HUDEP-2 (cell line): ENCODE data around the gene ACP4.

ENCODE experiments used
- DNase-seq, 76 experiments: peaks; one replicate each; lab custom pipeline; 2025; ENCODE audit not compliant: unreplicated experiment in 76 of 76; lab: John Stamatoyannopoulos, UW

The ACP4 gene

GRCh38 chr19:50820549-50821247, 30.5 kb downstream of the ACP4 start:
- DNase-seq, result peak in 7 of 76 experiments; percentile 9 to 41 (median 21)

DNA sequence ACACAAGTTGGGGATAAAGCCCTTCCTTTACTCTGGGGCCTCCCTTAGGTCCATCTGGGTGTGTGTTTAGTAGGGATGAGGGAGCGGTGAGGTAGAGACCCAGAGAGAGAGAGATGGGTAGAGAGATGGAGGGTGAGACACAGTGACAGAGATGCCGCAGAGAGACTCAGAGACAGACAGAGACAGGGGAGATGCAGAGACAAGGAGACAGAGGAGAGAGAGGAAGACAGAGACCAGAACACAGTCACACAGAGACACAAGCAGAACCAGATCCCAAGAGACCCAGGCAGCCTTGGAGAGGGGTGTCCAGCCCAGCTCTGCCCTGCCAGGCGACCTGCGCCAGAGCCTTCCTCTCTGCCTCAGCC, 31.0 kb downstream of the ACP4 start:
- DNase-seq, result no peak

DNA sequence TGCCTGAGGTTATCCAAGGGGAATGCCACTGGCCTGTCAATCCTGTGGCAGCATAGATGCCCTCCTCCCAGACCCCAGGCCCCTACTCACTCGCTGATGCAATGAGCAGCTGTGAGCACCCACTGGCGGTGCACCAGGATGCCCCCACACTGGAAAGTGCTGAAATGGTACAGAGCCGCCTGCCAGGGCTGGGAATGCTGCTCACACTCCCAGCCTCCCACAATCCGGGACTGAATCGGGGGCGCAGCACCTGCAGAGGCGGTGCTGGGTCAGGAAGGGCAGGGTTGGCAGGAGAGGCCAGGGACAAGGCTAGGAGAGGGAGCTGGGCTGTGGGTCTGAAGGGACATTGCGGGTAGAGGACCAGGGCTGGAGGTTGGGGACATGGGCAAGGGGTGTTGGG, 31.4 kb downstream of the ACP4 start:
- no peak for DNase-seq

- no peak for DNase-seq
Observed at GRCh38 chr19:50822661-50823208, 32.5 kb downstream of the ACP4 start.

- DNase-seq, result peak in 16 of 76 experiments; percentile 10 to 59 (median 30)
Observed at GRCh38 chr19:50823389-50824042, 33.3 kb downstream of the ACP4 start, which contains the start of gene KLK1. Gene KLK1, minus strand, starts transcription at chr19:50823787. Its CDS starts 39 bp downstream, at chr19:50823748.

DNA sequence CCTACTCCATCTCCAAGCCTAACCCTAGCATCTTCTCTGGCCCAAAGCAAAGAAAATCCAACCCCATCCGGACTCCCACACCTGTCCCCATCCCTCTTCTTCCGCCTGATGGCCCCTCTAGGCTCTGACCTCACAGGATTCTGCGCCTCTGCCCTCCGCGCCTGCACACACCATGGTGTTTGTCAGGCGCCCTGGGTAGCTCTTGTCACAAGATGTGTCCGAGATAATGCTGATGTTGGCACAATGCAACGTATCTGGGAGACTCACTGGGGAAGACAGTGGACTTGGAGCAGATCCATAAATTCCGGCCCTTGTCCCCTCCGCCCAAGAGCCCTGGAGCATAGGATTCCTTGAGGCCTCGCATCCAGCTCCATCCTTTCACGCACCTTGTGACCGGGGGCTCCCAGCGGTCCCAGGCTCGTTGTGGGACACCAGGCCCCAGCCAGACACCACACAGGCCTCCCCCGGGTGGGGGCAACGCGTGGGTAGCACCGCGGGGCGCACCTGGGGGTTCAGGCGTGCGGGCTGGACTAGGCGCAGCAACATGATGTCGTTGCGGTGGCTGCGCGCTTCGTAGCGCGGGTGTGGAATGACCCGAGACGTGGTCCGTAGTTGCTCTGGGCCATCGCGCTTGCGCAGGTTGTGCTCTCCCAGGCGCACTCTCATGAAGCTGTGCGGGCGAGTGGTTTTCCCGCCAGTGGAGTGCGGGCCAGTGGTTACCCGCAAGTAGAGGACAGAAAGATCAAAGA, 36.5 kb downstream of the ACP4 start:
- DNase-seq, result no peak

DNA sequence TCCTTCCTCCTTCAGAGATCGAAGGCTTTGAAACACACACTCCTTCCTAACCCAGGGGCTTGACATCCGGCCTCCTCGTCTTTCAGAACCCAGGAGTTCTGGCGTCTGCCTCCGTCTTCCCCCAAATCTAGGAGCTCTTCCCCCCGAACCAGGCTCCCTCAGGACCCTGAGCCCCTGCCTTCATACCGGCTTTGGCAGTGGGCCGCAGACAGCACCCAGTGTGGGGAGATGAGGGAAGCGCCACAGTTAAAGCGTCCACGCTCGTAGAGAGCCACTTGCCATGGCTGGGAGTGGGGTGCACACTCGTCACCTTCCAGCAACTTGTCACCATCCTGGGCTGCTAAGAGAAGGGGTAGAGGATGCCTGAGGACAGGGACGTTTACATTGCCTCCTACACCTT, 37.3 kb downstream of the ACP4 start:
- no peak for DNase-seq

- no peak for DNase-seq
Observed at GRCh38 chr19:50829801-50830200, 39.6 kb downstream of the ACP4 start.

DNA sequence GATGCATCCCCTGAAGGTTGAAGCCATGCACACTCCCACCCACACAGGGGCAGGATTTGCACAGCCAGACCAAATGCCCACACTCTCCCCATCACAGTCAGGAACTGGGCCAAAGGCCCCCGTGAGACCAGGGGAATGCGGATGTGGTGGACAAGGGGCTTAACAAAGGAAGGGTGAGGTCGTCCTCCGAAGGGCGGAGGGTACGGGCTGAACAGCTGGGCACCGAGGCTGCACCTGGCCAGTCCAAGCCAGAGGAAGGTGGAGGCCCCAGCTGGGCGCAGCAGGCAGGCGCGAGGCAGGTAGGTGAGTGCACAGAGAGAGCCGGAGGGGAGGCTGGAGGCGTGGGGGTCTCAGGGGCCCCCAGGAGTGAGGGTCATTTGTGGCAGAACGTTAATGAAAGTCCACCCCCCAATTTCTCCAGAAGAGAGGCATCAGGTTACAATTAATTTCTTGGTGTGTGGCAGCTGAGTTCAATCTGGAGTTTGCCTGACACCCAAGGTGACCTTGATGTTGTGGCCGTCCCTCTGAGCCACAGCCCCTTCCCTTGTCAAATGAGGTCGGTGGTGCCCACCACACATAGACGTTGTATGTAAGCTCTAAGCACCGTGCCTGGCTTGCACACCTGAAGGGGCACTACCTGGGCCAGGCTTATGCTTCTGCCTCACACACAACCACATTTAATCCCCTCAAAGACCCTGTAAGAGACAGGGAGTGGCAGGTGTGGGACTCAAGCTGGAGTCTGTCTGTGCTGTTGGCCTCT, 40.2 kb downstream of the ACP4 start:
- DNase-seq, result no peak

- no peak for DNase-seq
Observed at GRCh38 chr19:50831026-50831396, 40.8 kb downstream of the ACP4 start.

DNA sequence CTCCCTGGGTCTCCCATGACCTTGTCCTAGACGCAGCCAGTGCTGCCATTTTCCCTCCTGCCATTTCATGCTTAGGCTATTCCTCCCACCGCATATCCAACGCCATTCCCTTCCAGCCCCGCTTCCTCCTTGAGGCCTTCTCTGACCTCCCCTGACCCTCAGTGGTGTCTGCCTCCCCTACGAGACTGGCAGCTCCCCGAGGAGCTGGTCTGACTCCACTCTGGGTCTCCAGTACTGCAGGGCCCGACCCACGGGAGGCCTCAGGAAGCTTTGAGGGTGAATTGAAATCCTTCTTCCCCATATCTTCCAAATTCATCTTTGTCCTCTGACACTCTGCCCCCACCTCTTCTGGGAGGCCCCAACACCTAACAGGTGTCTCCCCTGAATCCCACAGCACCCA, 42.5 kb downstream of the ACP4 start:
- DNase-seq, result no peak

DNA sequence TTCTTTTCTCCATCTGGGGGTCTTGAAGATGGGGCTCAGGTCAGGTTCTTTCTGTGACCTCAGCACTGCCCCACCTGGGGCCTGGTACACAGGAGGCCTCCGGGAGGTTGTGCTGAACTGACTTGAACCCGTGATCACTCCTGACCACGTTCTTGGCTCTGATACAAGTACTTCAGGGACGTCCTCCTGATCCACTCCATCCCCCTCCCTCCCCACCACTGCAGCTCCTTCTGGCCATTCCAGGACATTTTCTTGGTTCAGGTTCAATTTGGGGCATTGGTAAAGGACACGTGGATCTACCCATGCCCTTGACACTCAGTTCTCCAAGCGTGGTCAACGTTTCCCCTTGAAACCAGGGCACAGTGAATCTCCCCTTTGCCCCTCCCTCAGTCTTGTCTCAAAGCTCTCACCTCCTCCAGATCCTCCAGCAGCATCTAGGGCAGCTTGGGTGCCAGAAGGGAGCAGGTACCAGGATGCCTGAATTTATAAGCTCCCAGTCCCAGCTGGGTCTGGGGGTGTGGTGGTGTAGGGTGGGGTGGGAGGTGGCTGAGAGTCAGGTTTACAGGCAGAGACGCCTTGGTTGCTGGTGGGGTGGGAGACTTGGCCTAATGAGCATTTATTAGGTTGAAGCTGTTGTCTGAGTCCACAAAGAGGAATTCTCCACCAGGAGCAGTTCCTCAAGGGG, 43.0 kb downstream of the ACP4 start, which contains the start of gene KLK15:
KLK15 (minus strand) TSS at position 458 of the 685 bp plus-strand sequence. CDS start 2,082 bp downstream, outside the sequence.
- peak in 4 of 76 experiments; percentile 18 to 52 (median 28) for DNase-seq

- no peak for DNase-seq
Observed at GRCh38 chr19:50833802-50834167, 43.6 kb downstream of the ACP4 start.

GRCh38 chr19:50835103-50835784, 45.0 kb downstream of the ACP4 start:
- DNase-seq, result peak in 1 of 76 experiments; percentile 41

DNA sequence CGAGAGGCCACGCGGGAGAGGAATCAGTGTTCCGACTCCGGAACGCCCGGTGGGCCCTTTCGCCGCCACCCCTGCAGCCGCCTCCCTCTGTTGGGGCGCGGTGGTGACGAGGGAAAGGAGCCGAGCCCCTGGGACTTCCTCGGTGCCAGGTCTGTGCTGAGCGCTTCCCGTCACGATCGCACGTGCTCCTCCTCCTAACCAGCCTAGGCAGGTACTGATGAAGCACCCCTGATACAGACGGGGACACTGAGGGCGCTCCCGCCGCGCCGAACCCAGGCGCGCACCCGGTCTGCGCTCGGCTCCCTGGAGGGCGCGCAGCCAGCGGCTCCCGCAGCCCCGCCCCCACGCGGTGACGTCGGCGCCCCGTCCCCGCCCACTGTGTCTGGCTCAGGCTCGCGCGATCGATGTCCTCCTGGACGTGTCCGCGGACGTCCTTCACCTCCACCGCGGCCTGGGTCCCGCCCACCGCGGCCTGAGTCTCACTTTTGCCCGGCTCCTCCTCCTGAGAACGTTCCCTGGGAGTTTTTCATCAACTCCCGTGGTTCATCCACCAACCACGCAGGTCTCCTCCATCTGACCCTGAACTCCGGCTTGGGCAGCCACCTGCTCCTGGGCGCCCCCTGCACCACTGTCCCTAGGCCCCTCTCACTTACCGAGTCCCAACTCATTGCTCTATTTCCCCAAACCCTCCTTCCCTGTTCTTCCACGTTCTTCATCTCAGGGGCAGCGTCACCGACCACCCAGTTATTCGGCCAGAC, 45.7 kb downstream of the ACP4 start:
- DNase-seq, result peak in 65 of 76 experiments; percentile 22 to 83 (median 61)

GRCh38 chr19:50836543-50837195, 46.5 kb downstream of the ACP4 start:
- no peak for DNase-seq

DNA sequence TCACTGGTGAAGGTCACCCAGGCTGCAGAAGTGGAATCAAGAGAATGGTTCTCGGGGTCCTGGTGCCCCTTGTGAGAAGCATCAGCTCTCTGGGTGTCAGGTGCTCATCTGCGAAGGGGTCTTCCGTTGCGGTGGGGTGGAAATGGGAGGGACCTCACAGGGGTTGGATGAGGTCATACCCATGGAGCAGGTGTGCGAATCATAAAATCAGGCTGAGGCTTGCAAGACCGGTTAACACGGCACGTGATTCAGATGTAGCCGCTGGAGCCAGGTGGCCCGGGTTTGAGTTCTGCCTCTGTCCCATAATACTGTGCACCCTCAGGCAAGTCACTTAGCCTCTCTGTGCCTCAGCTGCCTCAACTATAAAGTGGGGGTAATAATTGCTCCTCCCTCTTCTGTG, 47.1 kb downstream of the ACP4 start:
- no peak for DNase-seq

- no peak for DNase-seq
Observed at GRCh38 chr19:50838239-50838638, 48.0 kb downstream of the ACP4 start.
